ENCODE data around the gene RTN4RL2.

RTN4RL2 gene

GRCh38 chr11:57462597-57462996 lies 2.3 kb downstream of the RTN4RL2 start:
- H3K36me3 ChIP-seq (ENCODE audit: insufficient read depth, low read length): no peaks in the 10 kb centered on the region
- no peaks in the 10 kb centered on the region for H3K79me2 ChIP-seq (ENCODE audit: insufficient read depth, low read length)
- no peaks in the 10 kb centered on the region for H3F3A ChIP-seq (ENCODE audit: insufficient read depth, low read length)
- no peak overlapping the region for H2AFZ ChIP-seq (ENCODE audit: low read length)
- H3K4me2 ChIP-seq (ENCODE audit: low read length): no peak overlapping the region
- H3K9ac ChIP-seq (ENCODE audit: low read length): no peak overlapping the region
- no peaks in the 10 kb centered on the region for H4K20me1 ChIP-seq (ENCODE audit: insufficient read depth, low read length)
- peaks cover 33% of the 10 kb centered on the region for H3K4me1 ChIP-seq (ENCODE audit: insufficient read depth, low read length, severe bottlenecking)
- peaks cover 4% of the 10 kb centered on the region for H3K27me3 ChIP-seq (ENCODE audit: insufficient read depth, low read length)
- no peaks in the 10 kb centered on the region for H3K9me3 ChIP-seq (ENCODE audit: low read length)
- H3K9me2 ChIP-seq (ENCODE audit: low read depth, low read length): no peaks in the 10 kb centered on the region
- no peak overlapping the region for H3K27ac ChIP-seq (ENCODE audit: low read depth, low read length, poor library complexity, severe bottlenecking)
- no peak overlapping the region for H3K4me3 ChIP-seq (ENCODE audit: low read depth, low read length, poor library complexity, severe bottlenecking)
- TF ChIP-seq EZH2 (IDR thresholded peaks at IDR 0.05; ENCODE audit: borderline replicate concordance, low read length): no peak
- TF ChIP-seq, protein P1, sequence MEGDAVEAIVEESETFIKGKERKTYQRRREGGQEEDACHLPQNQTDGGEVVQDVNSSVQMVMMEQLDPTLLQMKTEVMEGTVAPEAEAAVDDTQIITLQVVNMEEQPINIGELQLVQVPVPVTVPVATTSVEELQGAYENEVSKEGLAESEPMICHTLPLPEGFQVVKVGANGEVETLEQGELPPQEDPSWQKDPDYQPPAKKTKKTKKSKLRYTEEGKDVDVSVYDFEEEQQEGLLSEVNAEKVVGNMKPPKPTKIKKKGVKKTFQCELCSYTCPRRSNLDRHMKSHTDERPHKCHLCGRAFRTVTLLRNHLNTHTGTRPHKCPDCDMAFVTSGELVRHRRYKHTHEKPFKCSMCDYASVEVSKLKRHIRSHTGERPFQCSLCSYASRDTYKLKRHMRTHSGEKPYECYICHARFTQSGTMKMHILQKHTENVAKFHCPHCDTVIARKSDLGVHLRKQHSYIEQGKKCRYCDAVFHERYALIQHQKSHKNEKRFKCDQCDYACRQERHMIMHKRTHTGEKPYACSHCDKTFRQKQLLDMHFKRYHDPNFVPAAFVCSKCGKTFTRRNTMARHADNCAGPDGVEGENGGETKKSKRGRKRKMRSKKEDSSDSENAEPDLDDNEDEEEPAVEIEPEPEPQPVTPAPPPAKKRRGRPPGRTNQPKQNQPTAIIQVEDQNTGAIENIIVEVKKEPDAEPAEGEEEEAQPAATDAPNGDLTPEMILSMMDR (IDR thresholded peaks at IDR 0.05; ENCODE audit: low read length): no peak

- peaks cover 4% of the 10 kb centered on the region for H3K27me3 ChIP-seq (ENCODE audit: insufficient read depth, low read length)
- H3K4me2 ChIP-seq (ENCODE audit: low read length): no peak overlapping the region
- no peaks in the 10 kb centered on the region for H3K79me2 ChIP-seq (ENCODE audit: insufficient read depth, low read length)
- H3K4me3 ChIP-seq (ENCODE audit: low read depth, low read length, poor library complexity, severe bottlenecking): no peak overlapping the region
- no peaks in the 10 kb centered on the region for H3K36me3 ChIP-seq (ENCODE audit: insufficient read depth, low read length)
- H3K9me3 ChIP-seq (ENCODE audit: low read length): no peaks in the 10 kb centered on the region
- H3K4me1 ChIP-seq (ENCODE audit: insufficient read depth, low read length, severe bottlenecking): peaks cover 21% of the 10 kb centered on the region
- TF ChIP-seq EZH2 (IDR thresholded peaks at IDR 0.05; ENCODE audit: borderline replicate concordance, low read length): no peak
- TF ChIP-seq, protein P1 (IDR thresholded peaks at IDR 0.05; ENCODE audit: low read length): no peak
- H3K9me2 ChIP-seq (ENCODE audit: low read depth, low read length): no peaks in the 10 kb centered on the region
- H3K9ac ChIP-seq (ENCODE audit: low read length): no peak overlapping the region
- no peak overlapping the region for H2AFZ ChIP-seq (ENCODE audit: low read length)
- H3K27ac ChIP-seq (ENCODE audit: low read depth, low read length, poor library complexity, severe bottlenecking): no peak overlapping the region
- no peaks in the 10 kb centered on the region for H4K20me1 ChIP-seq (ENCODE audit: insufficient read depth, low read length)
- H3F3A ChIP-seq (ENCODE audit: insufficient read depth, low read length): no peaks in the 10 kb centered on the region
These were observed 3.6 kb downstream of the RTN4RL2 start for GRCh38 chr11:57463671-57464538.

- H3K36me3 ChIP-seq (ENCODE audit: insufficient read depth, low read length): no peaks in the 10 kb centered on the region
- H3K4me2 ChIP-seq (ENCODE audit: low read length): no peak overlapping the region
- H3K79me2 ChIP-seq (ENCODE audit: insufficient read depth, low read length): no peaks in the 10 kb centered on the region
- no peaks in the 10 kb centered on the region for H3K9me2 ChIP-seq (ENCODE audit: low read depth, low read length)
- H3K9ac ChIP-seq (ENCODE audit: low read length): no peak overlapping the region
- H3K27me3 ChIP-seq (ENCODE audit: insufficient read depth, low read length): peaks cover 4% of the 10 kb centered on the region
- TF ChIP-seq, protein P1 (IDR thresholded peaks at IDR 0.05; ENCODE audit: low read length): no peak
- no peak for TF ChIP-seq EZH2 (IDR thresholded peaks at IDR 0.05; ENCODE audit: borderline replicate concordance, low read length)
- peaks cover 14% of the 10 kb centered on the region for H3K4me1 ChIP-seq (ENCODE audit: insufficient read depth, low read length, severe bottlenecking)
- no peak overlapping the region for H3K27ac ChIP-seq (ENCODE audit: low read depth, low read length, poor library complexity, severe bottlenecking)
- H4K20me1 ChIP-seq (ENCODE audit: insufficient read depth, low read length): no peaks in the 10 kb centered on the region
- H2AFZ ChIP-seq (ENCODE audit: low read length): no peak overlapping the region
- H3K9me3 ChIP-seq (ENCODE audit: low read length): no peaks in the 10 kb centered on the region
- no peak overlapping the region for H3K4me3 ChIP-seq (ENCODE audit: low read depth, low read length, poor library complexity, severe bottlenecking)
- H3F3A ChIP-seq (ENCODE audit: insufficient read depth, low read length): no peaks in the 10 kb centered on the region
These were observed 4.3 kb downstream of the RTN4RL2 start for GRCh38 chr11:57464539-57465181.
